H1 (cell line): ENCODE measurements around the gene ECE2. TPM values are rescaled to one million over a fixed set of nuclear protein-coding genes. Genes with fewer than 3 reads are reported as not detected.

Experiments
- CTCF ChIA-PET: fragments of 300-600 bp; sonication (Branson Sonifier 250); formaldehyde crosslinking; loops from one replicate; lab custom pipeline; 2021; ENCODE audit not compliant: partially characterized antibody; lab: Charles Lee
- POLR2A ChIA-PET: fragments of 300-600 bp; sonication (Branson Sonifier 250); formaldehyde crosslinking; loops from one replicate; lab custom pipeline; 2021; ENCODE audit warnings: inconsistent platforms; ENCODE audit not compliant: partially characterized antibody; lab: Charles Lee
- DNase-seq, 2 experiments: peaks; one replicate each; pipeline versions ENCODE4 v3.0.0 to v3.0.0-alpha.2; 2010 to 2022; ENCODE audit warnings: low spot score in 2 of 2, low read depth in 1 of 2, mixed read lengths in 1 of 2
- FAIRE-seq: peaks from 2 replicates; lab custom pipeline; 2011; peaks lifted over from hg19 to GRCh38; lab: Jason Lieb, UNC
- H2AFZ ChIP-seq: 2 replicates; pipeline ENCODE4 v1.8.1; 2012; ENCODE audit warnings: low read length, inconsistent platforms
- H2AK5ac ChIP-seq: 2 replicates; pipeline ENCODE4 v1.6.1; 2013; ENCODE audit warnings: low read depth, low read length
- H2BK120ac ChIP-seq: replicated peaks from 2 replicates; pipeline ENCODE3; 2013; ENCODE audit warnings: low read depth, low read length, inconsistent platforms
- H2BK12ac ChIP-seq: 2 replicates; pipeline ENCODE4 v1.6.1; 2013; ENCODE audit warnings: low read depth, low read length
- H2BK15ac ChIP-seq: 2 replicates; pipeline ENCODE4 v1.6.1; 2013; ENCODE audit warnings: low read length
- H2BK20ac ChIP-seq: 2 replicates; pipeline ENCODE4 v1.6.1; 2013; ENCODE audit warnings: low read length
- H2BK5ac ChIP-seq: 2 replicates; pipeline ENCODE4 v1.6.1; 2013; ENCODE audit warnings: low read depth, low read length
- H3K14ac ChIP-seq: 2 replicates; pipeline ENCODE4 v1.6.1; 2013; ENCODE audit warnings: inconsistent platforms; ENCODE audit not compliant: insufficient read length
- H3K18ac ChIP-seq: 2 replicates; pipeline ENCODE4 v1.6.1; 2013; ENCODE audit warnings: low read length; ENCODE audit errors: extremely low read depth
- H3K23ac ChIP-seq: 2 replicates; pipeline ENCODE4 v1.6.1; 2013; ENCODE audit warnings: inconsistent platforms; ENCODE audit not compliant: insufficient read length
- H3K23me2 ChIP-seq: 2 replicates; pipeline ENCODE4 v1.6.1; 2013; ENCODE audit warnings: low read depth, low read length
- H3K27ac ChIP-seq: 2 replicates; pipeline ENCODE4 v1.6.1; 2011; ENCODE audit warnings: low read depth, low read length, inconsistent platforms
- H3K27me3 ChIP-seq, 4 experiments: replicated peaks in 1 of 4; 1 replicate in 1 of 4; 2 replicates in 3 of 4; pipeline versions ENCODE4 v1.6.1 to v1.8.1; 2011 to 2013; ENCODE audit warnings: low read length in 3 of 4, mild to moderate bottlenecking in 3 of 4, inconsistent platforms in 2 of 4, mixed read lengths in 2 of 4, moderate library complexity in 1 of 4; ENCODE audit not compliant: control insufficient read depth in 3 of 4, insufficient read depth in 3 of 4; ENCODE audit errors: extremely low read depth in 1 of 4
- H3K36me3 ChIP-seq, 4 experiments: 2 replicates each; pipeline versions ENCODE4 v1.6.1 to v1.8.1; 2011 to 2013; ENCODE audit warnings: mild to moderate bottlenecking in 4 of 4, low read length in 3 of 4, moderate library complexity in 2 of 4, control low read depth in 1 of 4, inconsistent platforms in 1 of 4; ENCODE audit not compliant: insufficient read depth in 4 of 4, control insufficient read depth in 2 of 4
- H3K4ac ChIP-seq: replicated peaks from 2 replicates; pipeline ENCODE3; 2013; ENCODE audit warnings: low read length, low read depth, mixed read lengths, inconsistent platforms; ENCODE audit not compliant: insufficient read length
- H3K4me1 ChIP-seq, 4 experiments: replicated peaks in 1 of 4; 1 replicate in 1 of 4; 2 replicates in 3 of 4; pipeline versions ENCODE4 v1.6.1 to v1.8.1; 2011 to 2013; ENCODE audit warnings: low read length in 3 of 4, inconsistent platforms in 2 of 4, mixed read lengths in 1 of 4; ENCODE audit not compliant: insufficient read depth in 4 of 4, control insufficient read depth in 3 of 4
- H3K4me2 ChIP-seq, 2 experiments: 2 replicates each; pipeline versions ENCODE4 v1.6.1 to v1.8.1; 2011 to 2013; ENCODE audit warnings: low read depth in 2 of 2, low read length in 2 of 2, control low read depth in 1 of 2, inconsistent platforms in 1 of 2, mild to moderate bottlenecking in 1 of 2; ENCODE audit not compliant: insufficient read depth in 1 of 2
- H3K4me3 ChIP-seq, 4 experiments: fragments of 200-600, 300-600 bp in 1 of 4; sonication (generic), shearing (Covaris generic), sonication (Bioruptor Twin) in 1 of 4; 2 replicates each; pipeline versions ENCODE4 v1.5.1 to v1.8.1; 2011 to 2016; ENCODE audit warnings: low read length in 4 of 4, low read depth in 3 of 4, control low read depth in 2 of 4, inconsistent platforms in 2 of 4, mild to moderate bottlenecking in 2 of 4, mixed read lengths in 1 of 4, moderate library complexity in 1 of 4; ENCODE audit not compliant: insufficient read depth in 2 of 4; ENCODE audit errors: extremely low read depth in 1 of 4
- H3K56ac ChIP-seq: replicated peaks from 2 replicates; pipeline ENCODE3; 2013; ENCODE audit warnings: low read depth, mild to moderate bottlenecking, mixed read lengths, low read length, inconsistent platforms; ENCODE audit not compliant: insufficient read length
- H3K79me1 ChIP-seq: 2 replicates; pipeline ENCODE4 v1.6.1; 2013; ENCODE audit warnings: low read depth, low read length, control low read depth
- H3K79me2 ChIP-seq, 2 experiments: 2 replicates each; pipeline versions ENCODE4 v1.6.1 to v1.8.1; 2012 to 2013; ENCODE audit warnings: low read length in 2 of 2, mild to moderate bottlenecking in 2 of 2, inconsistent platforms in 1 of 2; ENCODE audit not compliant: insufficient read depth in 2 of 2, control insufficient read depth in 1 of 2
- H3K9ac ChIP-seq, 4 experiments: replicated peaks in 1 of 4; 1 replicate in 1 of 4; 2 replicates in 3 of 4; pipeline versions ENCODE4 v1.6.1 to v1.8.1; 2011 to 2013; ENCODE audit warnings: low read depth in 3 of 4, low read length in 3 of 4, control low read depth in 2 of 4, mild to moderate bottlenecking in 2 of 4, moderate library complexity in 2 of 4, inconsistent platforms in 1 of 4; ENCODE audit errors: extremely low read depth in 1 of 4
- H3K9me3 ChIP-seq, 2 experiments: 2 replicates each; pipeline versions ENCODE4 v1.6.1 to v1.8.1; 2012 to 2013; ENCODE audit warnings: mild to moderate bottlenecking in 2 of 2, moderate library complexity in 2 of 2, control low read depth in 1 of 2, inconsistent platforms in 1 of 2, low read depth in 1 of 2, low read length in 1 of 2, mixed read lengths in 1 of 2; ENCODE audit not compliant: insufficient read depth in 2 of 2
- H4K20me1 ChIP-seq, 2 experiments: replicated peaks in 1 of 2; 2 replicates each; pipeline versions ENCODE3 to v1.8.1; 2011 to 2013; ENCODE audit warnings: inconsistent platforms in 2 of 2, low read length in 2 of 2, mild to moderate bottlenecking in 1 of 2; ENCODE audit not compliant: insufficient read depth in 2 of 2, control insufficient read depth in 1 of 2
- H4K5ac ChIP-seq: 2 replicates; pipeline ENCODE4 v1.6.1; 2013; ENCODE audit warnings: low read length, low read depth, mixed read lengths, inconsistent platforms; ENCODE audit not compliant: insufficient read length
- H4K8ac ChIP-seq: 2 replicates; pipeline ENCODE4 v1.8.0; 2013; ENCODE audit warnings: mild to moderate bottlenecking, moderate library complexity, low read length, inconsistent platforms; ENCODE audit not compliant: insufficient read depth; ENCODE audit errors: extremely low read depth
- H4K91ac ChIP-seq: replicated peaks from 2 replicates; pipeline ENCODE3; 2013; ENCODE audit warnings: low read length, mixed read lengths, inconsistent platforms; ENCODE audit not compliant: insufficient read length
- ASH2L ChIP-seq: fragments of 200-600, 300-600 bp; sonication (generic); IDR thresholded peaks from one replicate; pipeline ENCODE4 v1.7.1; 2017; ENCODE audit warnings: low read length
- CHD2 ChIP-seq: IDR thresholded peaks from 2 replicates; pipeline ENCODE4 v1.6.1; 2012; ENCODE audit warnings: low read length, improper control_type of control experiment
- E2F6 ChIP-seq: IDR thresholded peaks from 2 replicates; pipeline ENCODE4 v1.6.1; 2012; ENCODE audit warnings: inconsistent platforms
- EZH2 ChIP-seq: fragments of 200-600 bp; sonication (generic); IDR thresholded peaks from 2 replicates; pipeline ENCODE4 v1.7.1; 2012; ENCODE audit warnings: low read depth, mild to moderate bottlenecking, moderate library complexity, low read length, inconsistent platforms; ENCODE audit not compliant: severe bottlenecking
- HDAC6 ChIP-seq: IDR thresholded peaks from one replicate; pipeline ENCODE4 v1.7.1; 2012; ENCODE audit warnings: low read depth, mild to moderate bottlenecking, inconsistent platforms, low read length, moderate library complexity
- KDM1A ChIP-seq: fragments of 200-600, 300-600 bp; sonication (generic); IDR thresholded peaks from 2 replicates; pipeline ENCODE4 v1.7.1; 2016; ENCODE audit warnings: mild to moderate bottlenecking, low read length, borderline replicate concordance
- MAFK ChIP-seq: IDR thresholded peaks from 2 replicates; pipeline ENCODE4 v1.6.1; 2012; ENCODE audit warnings: low read depth, mild to moderate bottlenecking, improper control_type of control experiment, low read length
- PHF8 ChIP-seq: fragments of 200-600 bp; sonication (generic); conservative IDR thresholded peaks from 2 replicates; pipeline ENCODE4 v1.7.1; 2012; ENCODE audit warnings: low read depth, mild to moderate bottlenecking, inconsistent platforms, low read length, moderate library complexity
- POLR2A ChIP-seq, 2 experiments: IDR thresholded peaks; 1 replicate in 1 of 2; 2 replicates in 1 of 2; pipeline ENCODE4 v1.6.1; 2011; ENCODE audit warnings: low read depth in 2 of 2, low read length in 2 of 2, mild to moderate bottlenecking in 2 of 2; ENCODE audit errors: control extremely low read depth in 1 of 2
- RNF2 ChIP-seq: fragments of 200-900, 300-1000 bp; sonication (generic); IDR thresholded peaks from 2 replicates; pipeline ENCODE4 v1.7.1; 2016; ENCODE audit warnings: borderline replicate concordance, low read depth, mild to moderate bottlenecking, antibody characterized with exemption, low read length; ENCODE audit not compliant: poor library complexity, severe bottlenecking; ENCODE audit errors: missing control alignments
- SRF ChIP-seq: IDR thresholded peaks from 2 replicates; pipeline ENCODE4 v1.6.1; 2011; ENCODE audit warnings: mild to moderate bottlenecking, low read depth, low read length, moderate library complexity
- TCF12 ChIP-seq: IDR thresholded peaks from 2 replicates; pipeline ENCODE4 v1.6.1; 2011; ENCODE audit warnings: low read depth, mild to moderate bottlenecking, low read length
- WGBS, 2 experiments: shearing (Covaris generic) in 1 of 2; methylation state at CpG; one replicate each; pipeline versions ENCODE4 v1.1.6 to v1.1.7; 2013 to 2015; ENCODE audit warnings: low lambda C conversion rate in 2 of 2, mixed read lengths in 2 of 2, inconsistent platforms in 1 of 2, low coverage in 1 of 2, missing lambda C conversion rate in 1 of 2; ENCODE audit not compliant: insufficient replicate concordance in 2 of 2, insufficient coverage in 1 of 2, insufficient read length in 1 of 2; ENCODE audit errors: extremely low coverage in 1 of 2, missing lambda C conversion rate in 1 of 2; 5-methylcytosine and 5-hydroxymethylcytosine counted together
- polyA plus RNA-seq, 7 experiments: library from polyadenylated mRNA; depleted of rRNA in 3 of 7; stranded (reverse) in 5 of 7; unstranded in 2 of 7; fragments of >200 nt in 5 of 7; fragments of 200-250 nt in 2 of 7; gene quantifications; 1 replicate in 5 of 7; 2 replicates in 1 of 7; 4 replicates in 1 of 7; pipeline versions ENCODE4 v1.2.1 to v1.2.3, GENCODE V29; 2011 to 2013; ENCODE audit warnings: missing spikeins in 2 of 7, mixed read lengths in 2 of 7
- total RNA-seq: library from RNA; stranded (reverse); fragmentation: NEBNext Ultra II Directional; extraction: Animal tissue kit (Norgen Biotek cat#: 25700); gene quantifications from 2 replicates; pipeline ENCODE4 v1.2.1, GENCODE V29; 2021

Gene ECE2
- total and polyA plus RNA-seq, 2 of the 8 experiments (the other 6 are each of a cell fraction or from before 2014, with no cell fraction given) = 0.44 to 0.86 TPM

GRCh38 chr3:184260724-184261269 is 15.0 kb upstream of the ECE2 start:
- Histone ChIP-seq H3K27ac (no peak overlapping the region), H2BK12ac (no peak overlapping the region), H3K23me2 (peaks cover 22% of the 10 kb centered on the region), H4K8ac (peak overlapping the region; percentile 38; the same call in 1 of the 2 replicates), H2BK20ac (no peak overlapping the region), H2BK120ac (no peak overlapping the region), H3K23ac (no peak overlapping the region), H3K4me3 (peak overlapping the region; percentile 36 to 84 (median 58)), H3K27me3 (peaks cover 7 to 50% (median 38%) of the 10 kb centered on the region in 4 experiments), H2BK15ac (no peak overlapping the region), H3K79me2 (no peaks in the 10 kb centered on the region), H3K14ac (no peak overlapping the region), H3K4me2 (peak overlapping the region; percentile 89 to 97), H4K91ac (no peak overlapping the region), H3K4ac (no peak overlapping the region), H2AK5ac (no peak overlapping the region), H3K36me3 (no peaks in the 10 kb centered on the region), H2BK5ac (no peak overlapping the region), H3K79me1 (no peaks in the 10 kb centered on the region), H3K9ac (peak overlapping the region in 2 of 4 experiments; percentile 37 to 62; a peak in 4 of 7 replicates), H3K4me1 (peaks cover 0 to 17% (median 8%) of the 10 kb centered on the region in 4 experiments; a peak in 4 of 7 replicates), H2AFZ (no peak overlapping the region; the same call in 1 of the 2 replicates), H3K56ac (no peak overlapping the region), H3K9me3 (no peaks in the 10 kb centered on the region), H4K5ac (no peak overlapping the region), H3K18ac (no peak overlapping the region; the same call in 1 of the 2 replicates), H4K20me1 (peaks cover 13 to 19% of the 10 kb centered on the region in 2 experiments)
- FAIRE-seq (no peak), DNase-seq (peak in 1 of 2 experiments; percentile 79)
- ChIA-PET POLR2A (interaction anchor here (0.6 to 3.1 kb wide), 13 partner anchors 11 to 126 kb away, joined by 3 to 9 read pairs (median 6); partner anchors contain the start of genes ABCF3, ALG3, ECE2 and EEF1AKMT4), CTCF (interaction anchor here (0.7 to 14.0 kb wide), 8 partner anchors 11 to 356 kb away, joined by 3 to 136 read pairs (median 4); partner anchors contain the start of genes EEF1AKMT4 and VWA5B2)
- WGBS, 2 experiments = 1% methylated on average over 37 of the region's 49 CpGs; no CpG with 5 or more reads in 1 of the 2 experiments
- TF ChIP-seq HDAC6 = no peak
- TF ChIP-seq RNF2 = peak; percentile 39
- no peak for TF ChIP-seq MAFK
- TF ChIP-seq PHF8 = 0 out of 2 replicates have a peak, but pooled peaks have one; percentile 31
- TF ChIP-seq POLR2A (IDR thresholded peaks at IDR 0.05; ENCODE audit: control extremely low read depth in 1 of 2, low read depth in 2 of 2, low read length in 2 of 2) = no peak
- TF ChIP-seq EZH2 = peak; percentile 67
- TF ChIP-seq SRF = no peak
- TF ChIP-seq KDM1A = no peak
- no peak for TF ChIP-seq CHD2
- no peak for TF ChIP-seq E2F6
- peak; percentile 37 for TF ChIP-seq ASH2L
- TF ChIP-seq TCF12 = no peak
